Panc1 (cell line): Measurements from ENCODE around the gene DNAAF8.

Source experiments
- CTCF ChIP-seq: fragments of 450-650 bp; IDR thresholded peaks from 2 replicates; pipeline ENCODE4 v1.5.1; 2017; ENCODE audit warnings: mild to moderate bottlenecking
- POLR2AphosphoS5 ChIP-seq: IDR thresholded peaks from 2 replicates; pipeline ENCODE4 v1.6.1; 2012; ENCODE audit warnings: mild to moderate bottlenecking, low read depth, low read length, moderate library complexity
- SIN3A ChIP-seq: IDR thresholded peaks from 2 replicates; pipeline ENCODE4 v1.6.1; 2012; ENCODE audit warnings: low read depth, mild to moderate bottlenecking, low read length, moderate library complexity, borderline replicate concordance; ENCODE audit not compliant: insufficient read depth

GRCh38 chr16:4760221-4760910 lies 26.0 kb downstream of the DNAAF8 start:
- no peak for TF ChIP-seq CTCF
- TF ChIP-seq SIN3A, result no peak
- TF ChIP-seq POLR2AphosphoS5, result no peak
